Stimulated activated CD8-positive, alpha-beta memory T cell treated with anti-CD3 and anti-CD28 coated beads, Interleukin-12 subunit alpha, Interleukin-12 subunit beta, amount 100 ng/mL, for 1 hour (primary cell): ENCODE measurements around the gene PGPEP1.
"Not testable (repeated sequence)": the region's sequence is repeated elsewhere in the genome, so short reads cannot be mapped to it uniquely, and the experiment has no call there.

Source experiments
- DNase-seq: peaks from one replicate; pipeline ENCODE4 v3.0.0-alpha.2; 2020; ENCODE audit warnings: low read depth

Gene PGPEP1

GRCh38 chr19:18390065-18390907 is 49.9 kb downstream of the PGPEP1 start:
- no peak for DNase-seq

- DNase-seq, result no peak
Measured at GRCh38 chr19:18391509-18392075, 51.2 kb downstream of the PGPEP1 start.

- no peak for DNase-seq
Measured at GRCh38 chr19:18392417-18392816, 52.0 kb downstream of the PGPEP1 start.

- DNase-seq, result no peak
Measured at GRCh38 chr19:18392926-18393325, 52.5 kb downstream of the PGPEP1 start.

GRCh38 chr19:18393836-18394235 is 53.4 kb downstream of the PGPEP1 start:
- DNase-seq, result no peak

DNA sequence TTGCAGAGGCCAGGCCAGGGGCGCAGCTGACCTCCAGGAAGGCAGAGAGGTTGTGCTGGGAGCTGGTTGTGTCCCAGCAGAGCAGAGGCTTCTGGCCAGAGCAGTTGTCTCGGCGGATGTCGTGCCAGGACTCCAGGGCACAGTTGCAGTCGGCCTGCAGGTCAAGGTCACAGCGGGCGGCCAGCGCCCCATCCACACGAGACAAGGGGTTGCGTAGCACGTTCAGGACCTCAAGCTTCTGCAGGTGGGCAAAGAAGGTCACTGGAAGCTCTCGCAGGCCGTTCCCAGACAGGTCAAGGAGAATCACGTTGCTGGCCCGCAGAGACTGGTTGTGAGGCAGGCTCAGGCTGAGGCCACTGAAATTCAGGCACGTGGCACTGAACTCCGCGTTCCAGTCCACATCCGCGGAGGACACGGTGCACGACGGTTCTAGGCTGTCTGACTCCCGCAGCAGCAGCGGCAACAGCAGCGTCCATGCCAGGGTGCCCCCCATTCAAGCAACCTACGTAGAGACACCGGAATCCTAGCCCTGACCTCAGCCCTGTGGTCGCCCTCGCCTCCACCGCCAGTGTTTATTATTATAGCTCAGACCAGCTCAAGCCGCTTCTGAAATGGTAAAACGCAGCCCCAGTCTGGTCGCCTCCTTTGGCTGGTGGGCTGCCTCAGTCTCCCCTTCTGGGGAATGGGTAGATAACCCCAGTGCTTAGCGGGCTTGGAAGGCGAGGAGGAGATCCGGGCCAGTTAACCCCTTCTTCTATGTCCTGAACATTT is 56.3 kb downstream of the PGPEP1 start:
- DNase-seq, result no peak

GRCh38 chr19:18397242-18398202 is 57.1 kb downstream of the PGPEP1 start, which contains the start of gene LRRC25:
Gene LRRC25, minus strand, starts transcription at chr19:18397622. Its CDS starts 659 bp downstream, at chr19:18396963.
- DNase-seq, result no peak

DNA sequence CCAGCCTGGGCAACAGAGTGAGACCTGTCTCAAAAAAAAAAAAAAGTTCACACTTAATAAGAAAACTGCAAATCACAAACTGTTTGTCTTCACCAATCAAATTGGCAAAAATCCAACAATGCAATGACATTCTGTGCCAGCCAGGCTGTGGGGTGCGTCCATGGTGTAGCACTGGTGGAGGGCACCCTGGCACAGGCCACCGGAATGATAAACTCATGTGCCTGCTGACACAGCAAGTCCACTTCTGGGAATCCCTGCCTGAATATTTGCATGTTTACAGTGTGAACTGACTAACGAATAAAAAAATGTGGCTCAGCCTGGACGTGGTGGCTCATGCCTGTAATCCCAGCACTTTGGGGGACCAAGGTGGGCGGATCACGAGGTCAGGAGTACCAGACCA is 58.6 kb downstream of the PGPEP1 start:
- DNase-seq, result no peak

- DNase-seq, result no peak
Measured at GRCh38 chr19:18401580-18402112, 61.2 kb downstream of the PGPEP1 start.

- not testable (repeated sequence) for DNase-seq
Measured at GRCh38 chr19:18402455-18403248, 62.3 kb downstream of the PGPEP1 start.

DNA sequence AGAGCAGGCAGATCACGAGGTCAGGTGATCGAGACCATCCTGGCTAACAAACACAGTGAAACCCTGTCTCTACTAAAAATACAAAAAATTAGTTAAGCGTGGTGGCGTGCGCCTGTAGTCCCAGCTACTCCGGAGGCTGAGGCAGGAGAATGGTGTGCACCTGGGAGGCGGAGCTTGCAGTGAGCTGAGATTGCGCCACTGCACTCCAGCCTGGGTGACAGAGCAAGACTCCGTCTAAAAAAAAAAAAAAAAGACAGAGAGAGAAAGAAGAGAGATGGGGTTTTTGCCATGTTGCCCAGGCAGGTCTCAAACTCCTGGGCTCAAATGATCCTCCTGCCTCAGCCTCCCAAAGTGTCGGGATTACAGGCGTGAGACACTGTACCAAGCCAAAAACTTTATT is 65.4 kb downstream of the PGPEP1 start:
- not testable (repeated sequence) for DNase-seq

- no peak for DNase-seq
Measured at GRCh38 chr19:18406749-18407148, 66.4 kb downstream of the PGPEP1 start.

- no peak for DNase-seq
Measured at GRCh38 chr19:18408053-18408476, 67.7 kb downstream of the PGPEP1 start.

DNA sequence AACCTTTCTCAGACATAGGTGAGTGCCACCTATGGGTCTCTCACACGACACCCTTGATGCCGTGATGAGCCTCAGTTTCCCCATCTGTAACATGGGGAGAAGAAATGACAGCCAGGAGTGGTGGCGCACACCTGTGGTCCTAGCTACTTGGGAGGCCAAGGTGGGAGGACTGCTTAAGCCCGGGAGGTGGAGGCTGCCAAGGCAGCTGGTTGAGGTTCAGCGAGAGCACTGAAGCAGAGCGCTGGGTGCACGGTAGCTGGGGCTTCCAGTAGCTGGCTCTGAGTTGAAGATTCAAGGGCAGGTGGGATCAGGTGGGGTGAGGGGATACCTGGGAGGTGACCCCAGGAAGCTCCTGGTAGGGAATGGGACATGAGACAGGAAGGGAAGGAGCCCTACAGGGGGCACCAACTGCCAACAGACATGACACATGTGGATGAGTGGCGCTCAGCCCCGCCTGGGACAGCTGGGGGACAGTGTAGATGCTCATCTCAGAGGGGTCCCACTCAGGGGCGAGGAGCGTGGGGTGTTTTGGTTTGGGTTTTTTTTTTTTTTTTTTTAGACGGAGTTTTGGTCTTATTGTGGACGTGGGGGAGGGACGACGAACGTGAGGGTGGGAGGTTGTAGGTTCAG is 72.3 kb downstream of the PGPEP1 start:
- DNase-seq, result no peak

DNA sequence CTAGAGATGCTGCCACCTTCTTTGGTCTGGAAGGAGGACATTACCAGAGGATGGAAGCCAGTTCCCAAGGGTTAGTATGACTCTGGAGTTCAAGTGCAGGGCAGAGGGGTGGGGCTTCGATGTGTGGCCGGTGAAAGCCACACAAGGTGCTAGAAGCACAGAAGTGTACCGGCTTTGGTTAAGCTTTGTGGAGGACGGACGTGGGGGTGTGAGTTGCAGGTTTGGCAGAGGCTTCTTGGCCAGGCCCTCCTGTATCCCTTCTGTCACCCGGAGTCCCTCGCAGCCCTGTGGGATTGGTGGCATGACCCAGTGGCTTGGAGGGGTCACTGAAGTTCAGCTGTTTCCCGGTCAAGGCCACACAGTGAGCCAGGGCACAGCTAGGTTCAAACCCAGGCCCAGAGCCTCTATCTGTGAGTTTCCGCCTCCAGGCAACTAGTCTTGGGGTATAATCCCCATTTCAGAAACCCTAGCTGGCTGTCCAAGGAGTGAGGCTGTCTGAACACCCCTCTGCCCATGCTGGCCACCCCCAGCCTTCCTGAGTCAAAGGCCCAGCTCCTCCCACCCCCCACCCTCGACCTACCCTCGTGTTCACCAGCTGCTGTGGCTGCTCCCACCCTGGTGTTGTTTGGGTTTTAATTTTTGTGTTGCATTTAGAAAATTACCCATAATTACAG is 74.2 kb downstream of the PGPEP1 start:
- DNase-seq, result no peak

DNA sequence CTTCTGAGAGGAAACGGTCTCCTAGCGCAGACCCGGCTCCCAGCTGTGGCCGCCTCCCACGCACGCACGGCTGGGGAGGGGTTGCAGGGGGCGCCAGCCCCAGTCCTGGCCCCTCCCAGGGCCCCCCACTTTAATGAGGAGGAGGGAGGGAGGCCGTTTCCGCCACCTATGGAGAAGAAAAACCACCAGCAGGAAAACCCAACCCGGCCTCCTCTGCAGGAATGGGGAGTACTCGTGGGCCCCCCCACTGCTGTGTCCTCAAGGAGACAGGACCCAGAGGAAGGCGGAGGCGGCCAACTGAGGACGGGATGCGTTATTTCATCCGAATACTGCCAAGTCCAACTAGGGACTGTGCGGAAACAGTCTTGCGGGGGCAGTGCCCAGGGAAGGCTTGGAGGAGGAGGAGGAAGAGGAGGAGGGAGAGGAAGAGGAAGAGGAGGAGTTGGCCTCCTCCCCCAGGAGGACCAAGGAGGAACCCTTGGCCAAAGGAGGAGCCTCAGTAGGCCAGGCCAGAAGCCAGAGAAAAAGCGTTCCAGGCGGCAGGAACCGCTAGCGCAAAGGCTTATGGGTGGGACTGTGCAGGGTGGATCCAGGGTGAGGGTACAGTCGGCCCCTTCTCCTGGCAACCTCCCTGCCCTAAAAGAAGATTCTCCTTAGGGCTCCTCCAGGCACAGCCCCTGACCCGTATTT is 74.9 kb downstream of the PGPEP1 start:
- DNase-seq, result no peak

- DNase-seq, result peak; percentile 35
Measured at GRCh38 chr19:18416778-18417249, 76.4 kb downstream of the PGPEP1 start.

DNA sequence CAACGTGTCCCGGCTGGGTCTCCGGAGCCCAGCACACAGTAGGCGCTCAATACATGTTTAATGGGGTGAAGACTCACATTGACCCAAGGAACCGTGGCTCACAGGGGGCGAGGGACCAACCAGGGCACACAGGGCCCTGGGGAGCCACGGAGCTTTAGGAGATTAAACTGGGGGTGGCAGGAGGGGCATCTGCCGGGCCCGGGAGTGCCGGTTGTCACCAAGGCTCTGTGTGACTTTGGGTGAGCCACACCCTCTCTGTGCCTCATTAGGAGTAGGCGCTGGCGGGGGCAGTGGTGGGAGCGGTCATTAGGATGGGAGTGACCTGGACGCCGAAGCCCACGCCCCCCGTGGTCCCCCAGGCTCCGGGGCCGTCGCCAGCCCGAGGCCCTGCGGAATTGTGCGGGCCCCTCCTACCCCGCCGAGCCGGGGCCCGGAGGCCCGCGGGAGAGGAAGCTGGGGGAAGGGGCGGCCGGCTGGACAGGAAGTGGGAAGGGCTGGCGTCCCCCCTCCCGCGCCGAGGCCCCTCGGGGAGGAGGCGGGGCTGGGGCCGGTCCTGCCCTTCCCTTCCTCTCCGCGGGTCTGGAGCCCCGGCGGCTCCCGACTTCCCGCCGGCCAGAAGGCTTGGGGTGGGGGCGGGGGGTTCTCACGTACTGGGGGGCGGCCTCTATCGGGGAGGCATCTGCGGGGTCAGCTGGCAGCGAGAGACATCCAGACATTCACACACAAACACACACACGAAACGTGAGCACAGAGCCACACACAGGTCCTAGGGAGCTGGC is 77.0 kb downstream of the PGPEP1 start:
- no peak for DNase-seq
